Gastrocnemius medialis (tissue), 4 donors: ENCODE data around the gene KANK2. TPM values are rescaled to one million over a fixed set of nuclear protein-coding genes. Genes with fewer than 3 reads are reported as not detected.

Source experiments
- ATAC-seq, 2 donors: fragments of 150-250 bp; one replicate each; pipeline ENCODE4 v1.9.1; 2016
- DNase-seq, 2 donors: peaks; one replicate each; pipeline ENCODE4 v3.0.0-alpha.2; 2019
- H3K27ac ChIP-seq, 4 donors: fragments of 200-600 bp; sonication (generic); 1 replicate in 1 of 4; 2 replicates in 3 of 4; pipeline ENCODE4 v1.5.1; 2016 to 2018; ENCODE audit warnings: mild to moderate bottlenecking in 2 of 4, moderate library complexity in 1 of 4
- H3K27me3 ChIP-seq, 3 donors: fragments of 200-600 bp; sonication (generic) in 2 of 3; 1 replicate in 1 of 3; 2 replicates in 2 of 3; pipeline versions ENCODE4 v1.5.1 to v1.6.0; 2016 to 2019; ENCODE audit warnings: mild to moderate bottlenecking in 1 of 3, moderate library complexity in 1 of 3
- H3K36me3 ChIP-seq, 2 donors: fragments of 200-600 bp; sonication (generic) in 1 of 2; one replicate each; pipeline ENCODE4 v1.5.1; 2017 to 2018
- H3K4me1 ChIP-seq, 2 donors: fragments of 200-600 bp; sonication (generic) in 1 of 2; one replicate each; pipeline ENCODE4 v1.5.1; 2016 to 2017; ENCODE audit warnings: mild to moderate bottlenecking in 2 of 2
- H3K4me3 ChIP-seq, 4 donors: fragments of 200-600 bp; sonication (generic) in 3 of 4; 1 replicate in 1 of 4; 2 replicates in 3 of 4; pipeline ENCODE4 v1.5.1; 2016 to 2019; ENCODE audit warnings: mild to moderate bottlenecking in 2 of 4
- H3K9me3 ChIP-seq, 3 donors: fragments of 200-600 bp; sonication (generic) in 2 of 3; 1 replicate in 1 of 3; 2 replicates in 2 of 3; pipeline ENCODE4 v1.5.1; 2016 to 2019
- POLR2A ChIP-seq, 2 donors: fragments of 450-650 bp; IDR thresholded peaks; one replicate each; pipeline ENCODE4 v1.6.1; 2017; ENCODE audit warnings: antibody characterized with exemption in 2 of 2, mild to moderate bottlenecking in 2 of 2, moderate library complexity in 2 of 2
- in situ Hi-C, 4 donors: fragments of 200-750 bp; cut with MboI; loops; one replicate each; pipeline versions ENCODE4 v1.15.0 to v1.8.0; 2017; ENCODE audit warnings: low sequenced_read_pairs in 4 of 4
- intact Hi-C: fragments of 100-400 bp; cut with DNase I; formaldehyde crosslinking; loops from one replicate; pipeline ENCODE4 v1.15.1; 2023; ENCODE audit warnings: low total_unique reads
- total RNA-seq, 4 donors: library from RNA; depleted of rRNA; stranded (reverse); fragments of >200 nt; gene quantifications; one replicate each; pipeline versions ENCODE4 v1.1.0 to v1.2.3, GENCODE V29; 2016
- TF ChIP-seq, protein P1 (sequence below), 5 experiments: fragments of 450-650 bp in 3 of 5; fragments of 200-600 bp in 2 of 5; sonication (generic) in 2 of 5; IDR thresholded peaks in 4 of 5; conservative IDR thresholded peaks in 1 of 5; 1 replicate in 4 of 5; 2 replicates in 1 of 5; pipeline ENCODE4 v1.5.1; 2016 to 2019; ENCODE audit warnings: antibody characterized with exemption in 5 of 5, mild to moderate bottlenecking in 3 of 5, moderate library complexity in 3 of 5

KANK2 gene
- total RNA-seq, 4 donors from 2014 or later = 37.7 to 192 (median 149) TPM

DNA sequence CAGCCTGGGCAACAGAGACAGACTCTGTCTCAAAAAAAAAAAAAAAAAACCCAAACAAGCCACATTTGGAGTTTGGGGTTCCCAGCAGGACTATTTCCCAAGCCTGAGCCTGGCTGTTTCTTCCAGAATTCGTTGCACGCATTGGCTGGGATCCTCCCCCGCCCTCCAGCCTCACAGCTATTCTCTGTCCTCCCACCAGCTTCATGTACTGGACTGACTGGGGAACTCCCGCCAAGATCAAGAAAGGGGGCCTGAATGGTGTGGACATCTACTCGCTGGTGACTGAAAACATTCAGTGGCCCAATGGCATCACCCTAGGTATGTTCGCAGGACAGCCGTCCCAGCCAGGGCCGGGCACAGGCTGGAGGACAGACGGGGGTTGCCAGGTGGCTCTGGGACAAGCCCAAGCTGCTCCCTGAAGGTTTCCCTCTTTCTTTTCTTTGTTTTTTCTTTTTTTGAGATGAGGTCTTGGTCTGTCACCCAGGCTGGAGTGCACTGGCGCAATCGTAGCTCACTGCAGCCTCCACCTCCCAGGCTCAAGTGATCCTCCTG lies 81.4 kb downstream of the KANK2 start:
- Histone ChIP-seq H3K27me3 (no peaks in the 10 kb centered on the region), H3K36me3 (peaks cover 0 to 5% of the 10 kb centered on the region in 2 donors), H3K4me3 (no peak overlapping the region), H3K9me3 (no peaks in the 10 kb centered on the region), H3K27ac (no peak overlapping the region), H3K4me1 (no peaks in the 10 kb centered on the region)
- TF ChIP-seq POLR2A (IDR thresholded peaks at IDR 0.05) = no peak
- TF ChIP-seq, protein P1, sequence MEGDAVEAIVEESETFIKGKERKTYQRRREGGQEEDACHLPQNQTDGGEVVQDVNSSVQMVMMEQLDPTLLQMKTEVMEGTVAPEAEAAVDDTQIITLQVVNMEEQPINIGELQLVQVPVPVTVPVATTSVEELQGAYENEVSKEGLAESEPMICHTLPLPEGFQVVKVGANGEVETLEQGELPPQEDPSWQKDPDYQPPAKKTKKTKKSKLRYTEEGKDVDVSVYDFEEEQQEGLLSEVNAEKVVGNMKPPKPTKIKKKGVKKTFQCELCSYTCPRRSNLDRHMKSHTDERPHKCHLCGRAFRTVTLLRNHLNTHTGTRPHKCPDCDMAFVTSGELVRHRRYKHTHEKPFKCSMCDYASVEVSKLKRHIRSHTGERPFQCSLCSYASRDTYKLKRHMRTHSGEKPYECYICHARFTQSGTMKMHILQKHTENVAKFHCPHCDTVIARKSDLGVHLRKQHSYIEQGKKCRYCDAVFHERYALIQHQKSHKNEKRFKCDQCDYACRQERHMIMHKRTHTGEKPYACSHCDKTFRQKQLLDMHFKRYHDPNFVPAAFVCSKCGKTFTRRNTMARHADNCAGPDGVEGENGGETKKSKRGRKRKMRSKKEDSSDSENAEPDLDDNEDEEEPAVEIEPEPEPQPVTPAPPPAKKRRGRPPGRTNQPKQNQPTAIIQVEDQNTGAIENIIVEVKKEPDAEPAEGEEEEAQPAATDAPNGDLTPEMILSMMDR (IDR thresholded peaks at IDR 0.05 in 4 of 5, conservative IDR thresholded peaks at IDR 0.05 in 1 of 5) = no peak
- intact Hi-C loops = no loop called here
- in situ Hi-C loops = no loop called here
- ATAC-seq (no peak), DNase-seq (no peak)

DNA sequence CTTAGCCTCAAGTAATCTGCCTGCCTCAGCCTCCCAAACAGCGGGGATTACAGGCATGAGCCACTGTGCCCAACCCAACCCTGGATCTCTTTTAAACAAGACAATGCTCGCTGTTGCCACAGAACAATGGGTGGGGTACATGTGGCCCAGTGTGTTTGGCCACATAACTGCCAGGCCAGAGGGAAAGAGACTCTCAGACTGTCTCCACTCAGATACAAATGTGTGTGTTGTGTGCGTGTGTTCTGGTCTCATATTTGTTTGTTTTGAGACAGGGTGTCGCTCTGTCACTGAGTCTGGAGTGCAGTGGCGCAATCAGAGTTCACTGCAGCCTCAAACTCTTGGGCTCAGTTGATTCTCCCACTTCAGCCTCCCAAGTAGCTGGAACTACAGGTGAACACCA lies 82.3 kb downstream of the KANK2 start:
- no peaks in the 10 kb centered on the region for H3K9me3 ChIP-seq
- H3K4me3 ChIP-seq = no peak overlapping the region
- TF ChIP-seq, protein P1 (IDR thresholded peaks at IDR 0.05 in 4 of 5, conservative IDR thresholded peaks at IDR 0.05 in 1 of 5) = no peak
- no peak for TF ChIP-seq POLR2A (IDR thresholded peaks at IDR 0.05)
- no peak for DNase-seq
- in situ Hi-C loops = no loop called here
- H3K27ac ChIP-seq = no peak overlapping the region
- no peaks in the 10 kb centered on the region for H3K4me1 ChIP-seq
- intact Hi-C loops = no loop called here
- H3K36me3 ChIP-seq = peaks cover 0 to 5% of the 10 kb centered on the region in 2 donors
- no peaks in the 10 kb centered on the region for H3K27me3 ChIP-seq
- no peak for ATAC-seq

Other genes with a start within 250 kb of the KANK2 start
- 10 to 100 TPM; 24.0 to 72.6 (median 68.7) TPM for gene SMARCA4, start 236.5 kb downstream of the KANK2 start, total RNA-seq
- gene LDLR, start 108.1 kb downstream of the KANK2 start, total RNA-seq = 1 to 10 TPM; 1.2 to 6.0 (median 3.9) TPM
- gene SPC24, start 41.8 kb downstream of the KANK2 start, total RNA-seq = 1 to 10 TPM in 1 of 4 donors, under 1 TPM in 1, not detected in 2; 0.55 to 1.6 TPM
- under 1 TPM in 1 of 4 donors, not detected in 3; 0.47 TPM for gene ANGPTL8, start 42.1 kb upstream of the KANK2 start, total RNA-seq
- 1 to 10 TPM; 4.7 to 9.6 (median 5.8) TPM for gene DOCK6, start 65.0 kb upstream of the KANK2 start, total RNA-seq
- not detected for gene TSPAN16, start 98.6 kb upstream of the KANK2 start, total RNA-seq
- gene RAB3D, start 142.1 kb upstream of the KANK2 start, total RNA-seq = 1 to 10 TPM; 1.5 to 3.9 (median 2.4) TPM
- 100 to 1,000 TPM; 159 to 284 (median 164) TPM for gene TMEM205, start 148.7 kb upstream of the KANK2 start, total RNA-seq
- 1 to 10 TPM in 3 of 4 donors, under 1 TPM in 1; 0.85 to 9.2 (median 2.0) TPM for gene CCDC159, start 149.0 kb upstream of the KANK2 start, total RNA-seq
- gene PLPPR2, start 157.9 kb upstream of the KANK2 start, total RNA-seq = 10 to 100 TPM; 18.6 to 46.2 (median 36.9) TPM
- 1 to 10 TPM in 3 of 4 donors, under 1 TPM in 1; 0.51 to 1.7 (median 1.2) TPM for gene SWSAP1, start 177.1 kb upstream of the KANK2 start, total RNA-seq
- gene EPOR, start 186.8 kb upstream of the KANK2 start, total RNA-seq = 1 to 10 TPM; 1.3 to 6.0 (median 2.2) TPM
- gene RGL3, start 221.8 kb upstream of the KANK2 start, total RNA-seq = 1 to 10 TPM in 2 of 4 donors, under 1 TPM in 2; 0.33 to 7.0 (median 1.3) TPM
- gene ODAD3, start 237.6 kb upstream of the KANK2 start, total RNA-seq = not detected
- 10 to 100 TPM; 31.6 to 54.2 (median 50.6) TPM for gene PRKCSH, start 238.1 kb upstream of the KANK2 start, total RNA-seq